ENCODE results near the gene ATP8A2.
"Not testable (repeated sequence)": the region's sequence is repeated elsewhere in the genome, so short reads cannot be mapped to it uniquely, and the experiment has no call there.

ATP8A2 gene

GRCh38 chr13:25548991-25549390 lies 177.2 kb downstream of the ATP8A2 start:
- not testable (repeated sequence) for DNase-seq (ENCODE audit: low spot score)

GRCh38 chr13:25561812-25562211 lies 190.0 kb downstream of the ATP8A2 start:
- no peak for DNase-seq (ENCODE audit: low spot score)

- DNase-seq (ENCODE audit: low spot score): no peak
Observed at GRCh38 chr13:25570185-25570584, 198.4 kb downstream of the ATP8A2 start.

- DNase-seq (ENCODE audit: low spot score): no peak
Observed at GRCh38 chr13:25571237-25571636, 199.5 kb downstream of the ATP8A2 start.

GRCh38 chr13:25572171-25572570 lies 200.4 kb downstream of the ATP8A2 start:
- DNase-seq (ENCODE audit: low spot score): not testable (repeated sequence)

GRCh38 chr13:25574437-25575411 lies 202.9 kb downstream of the ATP8A2 start:
- DNase-seq (ENCODE audit: low spot score): peak; percentile 86

- no peak for DNase-seq (ENCODE audit: low spot score)
Observed at GRCh38 chr13:25575562-25575961, 203.8 kb downstream of the ATP8A2 start.

GRCh38 chr13:25578526-25578925 lies 206.8 kb downstream of the ATP8A2 start:
- no peak for DNase-seq (ENCODE audit: low spot score)

- DNase-seq (ENCODE audit: low spot score): no peak
Observed at GRCh38 chr13:25579221-25579620, 207.4 kb downstream of the ATP8A2 start.

GRCh38 chr13:25581351-25581750 lies 209.6 kb downstream of the ATP8A2 start:
- no peak for DNase-seq (ENCODE audit: low spot score)

- no peak for DNase-seq (ENCODE audit: low spot score)
Observed at GRCh38 chr13:25584087-25584486, 212.3 kb downstream of the ATP8A2 start.

GRCh38 chr13:25585000-25585399 lies 213.2 kb downstream of the ATP8A2 start:
- no peak for DNase-seq (ENCODE audit: low spot score)

- DNase-seq (ENCODE audit: low spot score): no peak
Observed at GRCh38 chr13:25587326-25587980, 215.7 kb downstream of the ATP8A2 start.

- no peak for DNase-seq (ENCODE audit: low spot score)
Observed at GRCh38 chr13:25588336-25589060, 216.7 kb downstream of the ATP8A2 start.

- DNase-seq (ENCODE audit: low spot score): no peak
Observed at GRCh38 chr13:25598421-25598820, 226.6 kb downstream of the ATP8A2 start.

GRCh38 chr13:25602176-25602575 lies 230.4 kb downstream of the ATP8A2 start:
- no peak for DNase-seq (ENCODE audit: low spot score)

- no peak for DNase-seq (ENCODE audit: low spot score)
Observed at GRCh38 chr13:25604106-25604505, 232.3 kb downstream of the ATP8A2 start.

GRCh38 chr13:25607096-25607495 lies 235.3 kb downstream of the ATP8A2 start:
- no peak for DNase-seq (ENCODE audit: low spot score)

GRCh38 chr13:25608181-25608580 lies 236.4 kb downstream of the ATP8A2 start:
- no peak for DNase-seq (ENCODE audit: low spot score)

GRCh38 chr13:25616674-25617073 lies 244.9 kb downstream of the ATP8A2 start:
- no peak for DNase-seq (ENCODE audit: low spot score)

- no peak for DNase-seq (ENCODE audit: low spot score)
Observed at GRCh38 chr13:25619897-25620296, 248.1 kb downstream of the ATP8A2 start.

GRCh38 chr13:25625414-25625813 lies 253.6 kb downstream of the ATP8A2 start:
- DNase-seq (ENCODE audit: low spot score): no peak

Measured in ecto neural progenitor cell (in vitro differentiated cells).